GM12878 (cell line): ENCODE data around the gene NR2F1. TPM values are rescaled to one million over a fixed set of nuclear protein-coding genes. Genes with fewer than 3 reads are reported as not detected.

Experiments
- ATAC-seq: fragments of 200-7000 bp; cut with Tn5 transposase; 3 replicates; pipeline ENCODE4 v1.9.1; 2020; ENCODE audit warnings: mild to moderate bottlenecking, moderate library complexity
- BruUV-seq: library from RNA; stranded (reverse); fragments of 400-500 nt; replicated peaks from 2 replicates; lab custom pipeline; 2021; lab: Mats Ljungman, UMichigan
- CTCF ChIA-PET: fragments of 300-600 bp; sonication (Branson Sonifier 250); formaldehyde crosslinking; extraction: SDS; loops from one replicate; lab custom pipeline; 2021; ENCODE audit warnings: inconsistent platforms; lab: Yijun Ruan, JAX
- POLR2A ChIA-PET: fragments of 350-600 bp; formaldehyde crosslinking; extraction: SDS; loops from one replicate; lab custom pipeline; 2021; ENCODE audit warnings: inconsistent platforms; lab: Charles Lee
- RAD21 ChIA-PET: fragments of 300-600 bp; sonication (Branson Sonifier 250); formaldehyde crosslinking; loops from one replicate; lab custom pipeline; 2023; ENCODE audit warnings: antibody characterized with exemption; ENCODE audit not compliant: unreplicated experiment; lab: Charles Lee
- SMC1A ChIA-PET: fragments of 300-600 bp; sonication (Branson Sonifier 250); formaldehyde crosslinking; loops from one replicate; lab custom pipeline; 2023; ENCODE audit not compliant: unreplicated experiment, uncharacterized antibody; lab: Charles Lee
- DNase-seq: peaks from one replicate; pipeline ENCODE4 v3.0.0-alpha.2; 2011; ENCODE audit warnings: low read depth, low spot score
- FAIRE-seq: peaks from 3 replicates; lab custom pipeline; 2011; peaks lifted over from hg19 to GRCh38; lab: Jason Lieb, UNC
- H2AFZ ChIP-seq: 2 replicates; pipeline ENCODE4 v1.6.0; 2011; ENCODE audit warnings: low read depth, low read length, control low read depth; ENCODE audit not compliant: control insufficient read depth
- H3K27ac ChIP-seq: 2 replicates; pipeline ENCODE4 v1.5.1; 2011; ENCODE audit warnings: control low read depth; ENCODE audit not compliant: control insufficient read depth, insufficient read depth
- H3K27me3 ChIP-seq, 2 experiments: replicated peaks in 1 of 2; 2 replicates each; pipeline versions ENCODE4 v1.6.0 to v1.6.1; 2011; ENCODE audit warnings: low read length in 1 of 2; ENCODE audit not compliant: control insufficient read depth in 2 of 2, insufficient read depth in 2 of 2
- H3K36me3 ChIP-seq, 2 experiments: 2 replicates each; pipeline ENCODE4 v1.5.1; 2011; ENCODE audit warnings: low read length in 1 of 2; ENCODE audit not compliant: control insufficient read depth in 2 of 2, insufficient read depth in 2 of 2
- H3K4me1 ChIP-seq: 2 replicates; pipeline ENCODE4 v1.6.1; 2011; ENCODE audit warnings: mild to moderate bottlenecking, low read length, moderate library complexity, mixed read lengths; ENCODE audit not compliant: control insufficient read depth, insufficient read depth
- H3K4me2 ChIP-seq: 2 replicates; pipeline ENCODE4 v1.6.0; 2011; ENCODE audit warnings: control low read depth; ENCODE audit not compliant: control insufficient read depth, insufficient read depth
- H3K4me3 ChIP-seq: fragments of 200-600 bp; sonication (generic); 2 replicates; pipeline ENCODE4 v1.5.1; 2016
- H3K79me2 ChIP-seq: 2 replicates; pipeline ENCODE4 v1.6.0; 2011; ENCODE audit warnings: low read length; ENCODE audit not compliant: control insufficient read depth, insufficient read depth
- H3K9ac ChIP-seq: 2 replicates; pipeline ENCODE4 v1.8.0; 2011; ENCODE audit warnings: low read length, control low read depth, mixed read lengths; ENCODE audit not compliant: control insufficient read depth, insufficient read depth
- H3K9me3 ChIP-seq: replicated peaks from 3 replicates; pipeline ENCODE4 v1.5.1; 2011; ENCODE audit warnings: mild to moderate bottlenecking, low read length; ENCODE audit not compliant: control insufficient read depth, insufficient read depth
- H4K20me1 ChIP-seq: 2 replicates; pipeline ENCODE4 v1.6.0; 2011; ENCODE audit not compliant: control insufficient read depth, insufficient read depth
- CREB1 ChIP-seq: IDR thresholded peaks from 2 replicates; pipeline ENCODE4 v1.6.1; 2012; ENCODE audit warnings: low read depth, mild to moderate bottlenecking, inconsistent platforms
- ESRRA ChIP-seq: IDR thresholded peaks from 2 replicates; pipeline ENCODE4 v1.6.1; 2012; ENCODE audit warnings: mild to moderate bottlenecking, low read length, improper control_type of control experiment
- GATAD2B ChIP-seq: fragments of 450-650 bp; conservative IDR thresholded peaks from 2 replicates; pipeline ENCODE4 v1.6.1; 2017; ENCODE audit warnings: low read depth, mild to moderate bottlenecking, moderate library complexity
- HDGF ChIP-seq: fragments of 450-650 bp; IDR thresholded peaks from 2 replicates; pipeline ENCODE4 v1.6.1; 2016; ENCODE audit warnings: antibody characterized with exemption
- KAT2A ChIP-seq: conservative IDR thresholded peaks from 2 replicates; pipeline ENCODE4 v1.6.1; 2011; ENCODE audit warnings: low read depth, low read length; ENCODE audit not compliant: control insufficient read depth
- NFIC ChIP-seq: IDR thresholded peaks from 2 replicates; pipeline ENCODE4 v1.6.1; 2012; ENCODE audit warnings: low read depth, mild to moderate bottlenecking, inconsistent platforms, low read length, moderate library complexity
- NFYA ChIP-seq: IDR thresholded peaks from 2 replicates; pipeline ENCODE4 v1.6.1; 2011; ENCODE audit warnings: low read depth, mild to moderate bottlenecking, low read length, improper control_type of control experiment, borderline replicate concordance
- NR2F1 ChIP-seq: fragments of 450-650 bp; conservative IDR thresholded peaks from 2 replicates; pipeline ENCODE4 v1.6.1; 2017; ENCODE audit warnings: mild to moderate bottlenecking
- PAX8 ChIP-seq: fragments of 450-650 bp; IDR thresholded peaks from 2 replicates; pipeline ENCODE4 v1.6.1; 2017; ENCODE audit warnings: mild to moderate bottlenecking, moderate library complexity
- RUNX3 ChIP-seq: IDR thresholded peaks from 2 replicates; pipeline ENCODE4 v1.6.1; 2012; ENCODE audit warnings: low read length, inconsistent platforms
- TAF1 ChIP-seq: IDR thresholded peaks from 2 replicates; pipeline ENCODE4 v1.6.1; 2011; ENCODE audit warnings: mild to moderate bottlenecking, low read depth, low read length, borderline replicate concordance
- ZNF384 ChIP-seq: IDR thresholded peaks from 2 replicates; pipeline ENCODE4 v1.6.1; 2012; ENCODE audit warnings: low read depth, mild to moderate bottlenecking, low read length, improper control_type of control experiment, borderline replicate concordance
- ZZZ3 ChIP-seq: IDR thresholded peaks from 2 replicates; pipeline ENCODE4 v1.6.1; 2011; ENCODE audit warnings: low read depth; ENCODE audit not compliant: control insufficient read depth, insufficient read length
- WGBS: methylation state at CpG from one replicate; pipeline ENCODE4 v1.1.6; 2016; ENCODE audit warnings: low lambda C conversion rate; ENCODE audit not compliant: insufficient replicate concordance, insufficient coverage; ENCODE audit errors: missing lambda C conversion rate; 5-methylcytosine and 5-hydroxymethylcytosine counted together
- in situ Hi-C: fragments of 300-500 bp; cut with MboI; formaldehyde crosslinking; loops from 9 replicates; pipeline ENCODE4 v1.14.3; 2018; ENCODE audit warnings: mixed read lengths
- intact Hi-C: fragments of 100-400 bp; cut with micrococcal nuclease; formaldehyde crosslinking; loops from one replicate; pipeline ENCODE4 v1.14.2; 2022; ENCODE audit not compliant: unreplicated experiment
- polyA plus RNA-seq, 11 experiments: library from polyadenylated mRNA; depleted of rRNA in 4 of 11; unstranded in 6 of 11; stranded (reverse) in 5 of 11; fragments of >200 nt; fragmentation: Nextera tagmentation in 4 of 11; fragmentation: Illumina TruSeq in 1 of 11; extraction: Ambion mirVana in 4 of 11; extraction: Trizol in 1 of 11; gene quantifications; 1 replicate in 1 of 11; 2 replicates in 10 of 11; pipeline versions ENCODE4 v1.2.1 to v1.2.3, GENCODE V29; 2011 to 2016; ENCODE audit warnings: inconsistent platforms in 2 of 11, missing spikeins in 2 of 11, low read depth in 1 of 11
- total RNA-seq, 4 experiments: library from RNA; depleted of rRNA in 3 of 4; stranded (reverse); fragments of >200 nt in 3 of 4; fragmentation: Illumina TruSeq in 1 of 4; extraction: Trizol in 1 of 4; gene quantifications; 2 replicates each; pipeline versions ENCODE4 v1.2.1 to v1.2.3, GENCODE V29; 2013 to 2021
- TF ChIP-seq, protein P1 (sequence below): IDR thresholded peaks from 2 replicates; pipeline ENCODE4 v1.6.1; 2011; ENCODE audit warnings: low read depth, mild to moderate bottlenecking, low read length, moderate library complexity, borderline replicate concordance; ENCODE audit errors: extremely low read depth
- TF ChIP-seq, protein P2 (sequence below): IDR thresholded peaks from 2 replicates; pipeline ENCODE4 v1.6.1; 2012; ENCODE audit warnings: low read depth, low read length, improper control_type of control experiment
- TF ChIP-seq, protein P3 (sequence below): fragments of 450-650 bp; formaldehyde crosslinking; IDR thresholded peaks from 2 replicates; pipeline ENCODE4 v1.5.0; 2022; ENCODE audit warnings: mild to moderate bottlenecking, missing genetic modification characterization
- TF ChIP-seq, protein P4 (sequence below): IDR thresholded peaks from 2 replicates; pipeline ENCODE4 v1.6.1; 2012; ENCODE audit warnings: low read length, inconsistent platforms

Gene NR2F1
- total and polyA plus RNA-seq, 10 of the 15 experiments (the other 5 are each of a cell fraction or from before 2014, with no cell fraction given): 0.04 to 0.79 (median 0.36) TPM; not detected in 7

DNA sequence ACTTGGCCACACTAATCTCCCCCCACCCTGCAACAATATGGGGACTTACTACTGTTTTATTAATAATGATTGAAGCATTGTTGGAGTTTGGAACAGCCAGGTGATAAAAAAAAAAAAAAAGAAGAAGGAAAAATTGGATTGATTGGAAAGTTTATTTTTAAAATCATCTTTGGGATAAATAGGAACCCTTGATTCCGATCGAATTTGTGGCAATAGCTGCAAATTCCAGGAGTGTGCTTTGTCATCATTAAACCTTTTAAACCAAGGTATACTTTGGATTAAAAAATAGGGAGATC is 907 bp upstream of the NR2F1 start:
- H3K4me2 ChIP-seq: no peak overlapping the region
- SMC1A ChIA-PET: interaction anchor here (0.6 to 2.3 kb wide), 7 partner anchors 218 to 1121 kb away, joined by 3 to 26 read pairs (median 5); no protein-coding TSS in a partner anchor
- TF ChIP-seq NFYA (no peak), HDGF (no peak), CREB1 (no peak), KAT2A (no peak), PAX8 (no peak), ZNF384 (no peak), NR2F1 (no peak), RUNX3 (no peak), ZZZ3 (no peak), TAF1 (no peak), ESRRA (no peak), NFIC (no peak), GATAD2B (no peak)
- TF ChIP-seq, protein P1, sequence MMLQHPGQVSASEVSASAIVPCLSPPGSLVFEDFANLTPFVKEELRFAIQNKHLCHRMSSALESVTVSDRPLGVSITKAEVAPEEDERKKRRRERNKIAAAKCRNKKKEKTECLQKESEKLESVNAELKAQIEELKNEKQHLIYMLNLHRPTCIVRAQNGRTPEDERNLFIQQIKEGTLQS: no peak
- TF ChIP-seq, protein P2, sequence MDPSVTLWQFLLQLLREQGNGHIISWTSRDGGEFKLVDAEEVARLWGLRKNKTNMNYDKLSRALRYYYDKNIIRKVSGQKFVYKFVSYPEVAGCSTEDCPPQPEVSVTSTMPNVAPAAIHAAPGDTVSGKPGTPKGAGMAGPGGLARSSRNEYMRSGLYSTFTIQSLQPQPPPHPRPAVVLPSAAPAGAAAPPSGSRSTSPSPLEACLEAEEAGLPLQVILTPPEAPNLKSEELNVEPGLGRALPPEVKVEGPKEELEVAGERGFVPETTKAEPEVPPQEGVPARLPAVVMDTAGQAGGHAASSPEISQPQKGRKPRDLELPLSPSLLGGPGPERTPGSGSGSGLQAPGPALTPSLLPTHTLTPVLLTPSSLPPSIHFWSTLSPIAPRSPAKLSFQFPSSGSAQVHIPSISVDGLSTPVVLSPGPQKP: no peak
- TF ChIP-seq, protein P3, sequence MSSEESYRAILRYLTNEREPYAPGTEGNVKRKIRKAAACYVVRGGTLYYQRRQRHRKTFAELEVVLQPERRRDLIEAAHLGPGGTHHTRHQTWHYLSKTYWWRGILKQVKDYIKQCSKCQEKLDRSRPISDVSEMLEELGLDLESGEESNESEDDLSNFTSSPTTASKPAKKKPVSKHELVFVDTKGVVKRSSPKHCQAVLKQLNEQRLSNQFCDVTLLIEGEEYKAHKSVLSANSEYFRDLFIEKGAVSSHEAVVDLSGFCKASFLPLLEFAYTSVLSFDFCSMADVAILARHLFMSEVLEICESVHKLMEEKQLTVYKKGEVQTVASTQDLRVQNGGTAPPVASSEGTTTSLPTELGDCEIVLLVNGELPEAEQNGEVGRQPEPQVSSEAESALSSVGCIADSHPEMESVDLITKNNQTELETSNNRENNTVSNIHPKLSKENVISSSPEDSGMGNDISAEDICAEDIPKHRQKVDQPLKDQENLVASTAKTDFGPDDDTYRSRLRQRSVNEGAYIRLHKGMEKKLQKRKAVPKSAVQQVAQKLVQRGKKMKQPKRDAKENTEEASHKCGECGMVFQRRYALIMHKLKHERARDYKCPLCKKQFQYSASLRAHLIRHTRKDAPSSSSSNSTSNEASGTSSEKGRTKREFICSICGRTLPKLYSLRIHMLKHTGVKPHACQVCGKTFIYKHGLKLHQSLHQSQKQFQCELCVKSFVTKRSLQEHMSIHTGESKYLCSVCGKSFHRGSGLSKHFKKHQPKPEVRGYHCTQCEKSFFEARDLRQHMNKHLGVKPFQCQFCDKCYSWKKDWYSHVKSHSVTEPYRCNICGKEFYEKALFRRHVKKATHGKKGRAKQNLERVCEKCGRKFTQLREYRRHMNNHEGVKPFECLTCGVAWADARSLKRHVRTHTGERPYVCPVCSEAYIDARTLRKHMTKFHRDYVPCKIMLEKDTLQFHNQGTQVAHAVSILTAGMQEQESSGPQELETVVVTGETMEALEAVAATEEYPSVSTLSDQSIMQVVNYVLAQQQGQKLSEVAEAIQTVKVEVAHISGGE: no peak
- TF ChIP-seq, protein P4, sequence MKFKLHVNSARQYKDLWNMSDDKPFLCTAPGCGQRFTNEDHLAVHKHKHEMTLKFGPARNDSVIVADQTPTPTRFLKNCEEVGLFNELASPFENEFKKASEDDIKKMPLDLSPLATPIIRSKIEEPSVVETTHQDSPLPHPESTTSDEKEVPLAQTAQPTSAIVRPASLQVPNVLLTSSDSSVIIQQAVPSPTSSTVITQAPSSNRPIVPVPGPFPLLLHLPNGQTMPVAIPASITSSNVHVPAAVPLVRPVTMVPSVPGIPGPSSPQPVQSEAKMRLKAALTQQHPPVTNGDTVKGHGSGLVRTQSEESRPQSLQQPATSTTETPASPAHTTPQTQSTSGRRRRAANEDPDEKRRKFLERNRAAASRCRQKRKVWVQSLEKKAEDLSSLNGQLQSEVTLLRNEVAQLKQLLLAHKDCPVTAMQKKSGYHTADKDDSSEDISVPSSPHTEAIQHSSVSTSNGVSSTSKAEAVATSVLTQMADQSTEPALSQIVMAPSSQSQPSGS: no peak
- no peak overlapping the region for H3K27ac ChIP-seq
- BruUV-seq: no TSS peak
- H3K27me3 ChIP-seq: peaks cover 12 to 40% of the 10 kb centered on the region in 2 experiments
- POLR2A ChIA-PET: no interaction called here
- no peaks in the 10 kb centered on the region for H4K20me1 ChIP-seq
- CTCF ChIA-PET: interaction anchor here (0.6 to 2.2 kb wide), 5 partner anchors 13 to 235 kb away, joined by 3 to 40 read pairs (median 4); no protein-coding TSS in a partner anchor
- DNase-seq (no peak), FAIRE-seq (no peak), ATAC-seq (no peak)
- in situ Hi-C loops (loop anchor here (5.0 to 25.0 kb wide), 2 partner anchors 330 to 1105 kb away; no protein-coding TSS in a partner anchor), intact Hi-C loops (no loop called here)
- H3K36me3 ChIP-seq: no peaks in the 10 kb centered on the region
- peaks cover 18% of the 10 kb centered on the region for H3K4me1 ChIP-seq
- H3K9ac ChIP-seq: no peak overlapping the region
- 0% methylated on average over 2 of the region's 2 CpGs for WGBS
- H3K4me3 ChIP-seq: no peak overlapping the region
- RAD21 ChIA-PET: interaction anchor here (0.6 to 1.4 kb wide), 3 partner anchors 9 to 282 kb away, joined by 3 to 8 read pairs (median 5); no protein-coding TSS in a partner anchor
- H3K9me3 ChIP-seq: no peaks in the 10 kb centered on the region
- no peaks in the 10 kb centered on the region for H3K79me2 ChIP-seq
- H2AFZ ChIP-seq: no peak overlapping the region
